GM12874 (cell line): ENCODE data around the gene TMED10.

ENCODE experiments used
- CTCF ChIP-seq: IDR thresholded peaks from 2 replicates; pipeline ENCODE4 v1.5.1; 2011; ENCODE audit warnings: low read depth, mild to moderate bottlenecking, control low read depth, low read length, moderate library complexity; ENCODE audit not compliant: insufficient read depth

Gene TMED10

GRCh38 chr14:75147423-75148071, 28.9 kb downstream of the TMED10 start:
- TF ChIP-seq CTCF, result peak; percentile 24; the same call in 1 of the 2 replicates

- no peak for TF ChIP-seq CTCF
Measured at GRCh38 chr14:75144944-75145343, 31.5 kb downstream of the TMED10 start.

- TF ChIP-seq CTCF, result no peak
Measured at GRCh38 chr14:75143761-75144527, 32.5 kb downstream of the TMED10 start.

GRCh38 chr14:75142494-75142893, 33.9 kb downstream of the TMED10 start:
- TF ChIP-seq CTCF, result no peak

GRCh38 chr14:75141967-75142366, 34.4 kb downstream of the TMED10 start:
- peak; percentile 33; the same call in 1 of the 2 replicates for TF ChIP-seq CTCF

GRCh38 chr14:75141062-75141461, 35.4 kb downstream of the TMED10 start:
- no peak for TF ChIP-seq CTCF

- no peak for TF ChIP-seq CTCF
Measured at GRCh38 chr14:75140620-75141019, 35.8 kb downstream of the TMED10 start.
